Panc1 (cell line): ENCODE measurements around the gene PEX19.

Experiments used
- TF ChIP-seq, protein P1 (sequence below): fragments of 450-650 bp; IDR thresholded peaks from 2 replicates; pipeline ENCODE4 v1.5.1; 2017; ENCODE audit warnings: mild to moderate bottlenecking
- TF ChIP-seq, protein P2 (sequence below), 2 experiments: IDR thresholded peaks; 2 replicates each; pipeline ENCODE4 v1.6.1; 2011 to 2012; ENCODE audit warnings: low read depth in 2 of 2, control low read depth in 1 of 2, low read length in 1 of 2, mild to moderate bottlenecking in 1 of 2, moderate library complexity in 1 of 2; ENCODE audit not compliant: insufficient read depth in 1 of 2

DNA sequence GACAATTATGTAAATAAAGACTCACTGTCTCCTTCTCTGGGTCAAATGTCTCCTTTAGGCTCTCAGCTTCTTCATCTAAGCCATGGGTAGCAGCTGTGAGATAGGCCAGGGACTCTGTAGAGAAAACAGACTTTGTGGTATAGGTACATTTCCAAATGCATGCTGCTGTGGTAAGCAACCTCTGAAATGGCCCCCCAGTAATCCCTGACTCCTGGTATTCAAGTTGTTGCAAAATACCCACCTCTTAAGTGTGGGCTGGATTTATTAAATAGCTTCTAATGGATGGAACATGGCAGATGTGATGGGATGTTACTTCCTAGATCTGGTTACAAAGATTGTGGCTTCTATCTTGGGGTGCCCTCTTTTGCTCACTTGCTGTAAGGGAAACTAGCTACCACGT is 11.1 kb upstream of the PEX19 start:
- TF ChIP-seq, protein P1, sequence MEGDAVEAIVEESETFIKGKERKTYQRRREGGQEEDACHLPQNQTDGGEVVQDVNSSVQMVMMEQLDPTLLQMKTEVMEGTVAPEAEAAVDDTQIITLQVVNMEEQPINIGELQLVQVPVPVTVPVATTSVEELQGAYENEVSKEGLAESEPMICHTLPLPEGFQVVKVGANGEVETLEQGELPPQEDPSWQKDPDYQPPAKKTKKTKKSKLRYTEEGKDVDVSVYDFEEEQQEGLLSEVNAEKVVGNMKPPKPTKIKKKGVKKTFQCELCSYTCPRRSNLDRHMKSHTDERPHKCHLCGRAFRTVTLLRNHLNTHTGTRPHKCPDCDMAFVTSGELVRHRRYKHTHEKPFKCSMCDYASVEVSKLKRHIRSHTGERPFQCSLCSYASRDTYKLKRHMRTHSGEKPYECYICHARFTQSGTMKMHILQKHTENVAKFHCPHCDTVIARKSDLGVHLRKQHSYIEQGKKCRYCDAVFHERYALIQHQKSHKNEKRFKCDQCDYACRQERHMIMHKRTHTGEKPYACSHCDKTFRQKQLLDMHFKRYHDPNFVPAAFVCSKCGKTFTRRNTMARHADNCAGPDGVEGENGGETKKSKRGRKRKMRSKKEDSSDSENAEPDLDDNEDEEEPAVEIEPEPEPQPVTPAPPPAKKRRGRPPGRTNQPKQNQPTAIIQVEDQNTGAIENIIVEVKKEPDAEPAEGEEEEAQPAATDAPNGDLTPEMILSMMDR: no peak
- TF ChIP-seq, protein P2, sequence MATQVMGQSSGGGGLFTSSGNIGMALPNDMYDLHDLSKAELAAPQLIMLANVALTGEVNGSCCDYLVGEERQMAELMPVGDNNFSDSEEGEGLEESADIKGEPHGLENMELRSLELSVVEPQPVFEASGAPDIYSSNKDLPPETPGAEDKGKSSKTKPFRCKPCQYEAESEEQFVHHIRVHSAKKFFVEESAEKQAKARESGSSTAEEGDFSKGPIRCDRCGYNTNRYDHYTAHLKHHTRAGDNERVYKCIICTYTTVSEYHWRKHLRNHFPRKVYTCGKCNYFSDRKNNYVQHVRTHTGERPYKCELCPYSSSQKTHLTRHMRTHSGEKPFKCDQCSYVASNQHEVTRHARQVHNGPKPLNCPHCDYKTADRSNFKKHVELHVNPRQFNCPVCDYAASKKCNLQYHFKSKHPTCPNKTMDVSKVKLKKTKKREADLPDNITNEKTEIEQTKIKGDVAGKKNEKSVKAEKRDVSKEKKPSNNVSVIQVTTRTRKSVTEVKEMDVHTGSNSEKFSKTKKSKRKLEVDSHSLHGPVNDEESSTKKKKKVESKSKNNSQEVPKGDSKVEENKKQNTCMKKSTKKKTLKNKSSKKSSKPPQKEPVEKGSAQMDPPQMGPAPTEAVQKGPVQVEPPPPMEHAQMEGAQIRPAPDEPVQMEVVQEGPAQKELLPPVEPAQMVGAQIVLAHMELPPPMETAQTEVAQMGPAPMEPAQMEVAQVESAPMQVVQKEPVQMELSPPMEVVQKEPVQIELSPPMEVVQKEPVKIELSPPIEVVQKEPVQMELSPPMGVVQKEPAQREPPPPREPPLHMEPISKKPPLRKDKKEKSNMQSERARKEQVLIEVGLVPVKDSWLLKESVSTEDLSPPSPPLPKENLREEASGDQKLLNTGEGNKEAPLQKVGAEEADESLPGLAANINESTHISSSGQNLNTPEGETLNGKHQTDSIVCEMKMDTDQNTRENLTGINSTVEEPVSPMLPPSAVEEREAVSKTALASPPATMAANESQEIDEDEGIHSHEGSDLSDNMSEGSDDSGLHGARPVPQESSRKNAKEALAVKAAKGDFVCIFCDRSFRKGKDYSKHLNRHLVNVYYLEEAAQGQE (IDR thresholded peaks at IDR 0.05; ENCODE audit: insufficient read depth in 1 of 2, low read depth in 2 of 2, low read length in 1 of 2): no peak
